GM19452 (cell line): ENCODE measurements around the gene RDH5.
"Not testable (repeated sequence)": the region's sequence is repeated elsewhere in the genome, so short reads cannot be mapped to it uniquely, and the experiment has no call there.

Experiments
- ATAC-seq: cut with Tn5 transposase; IDR thresholded peaks from one replicate; pipeline ENCODE4 v1.9.1; 2021; ENCODE audit not compliant: unreplicated experiment

Gene RDH5

GRCh38 chr12:55744340-55745030, 24.3 kb downstream of the RDH5 start:
- no peak for ATAC-seq

- ATAC-seq, result no peak
These were observed 25.4 kb downstream of the RDH5 start for GRCh38 chr12:55745361-55746173.

DNA sequence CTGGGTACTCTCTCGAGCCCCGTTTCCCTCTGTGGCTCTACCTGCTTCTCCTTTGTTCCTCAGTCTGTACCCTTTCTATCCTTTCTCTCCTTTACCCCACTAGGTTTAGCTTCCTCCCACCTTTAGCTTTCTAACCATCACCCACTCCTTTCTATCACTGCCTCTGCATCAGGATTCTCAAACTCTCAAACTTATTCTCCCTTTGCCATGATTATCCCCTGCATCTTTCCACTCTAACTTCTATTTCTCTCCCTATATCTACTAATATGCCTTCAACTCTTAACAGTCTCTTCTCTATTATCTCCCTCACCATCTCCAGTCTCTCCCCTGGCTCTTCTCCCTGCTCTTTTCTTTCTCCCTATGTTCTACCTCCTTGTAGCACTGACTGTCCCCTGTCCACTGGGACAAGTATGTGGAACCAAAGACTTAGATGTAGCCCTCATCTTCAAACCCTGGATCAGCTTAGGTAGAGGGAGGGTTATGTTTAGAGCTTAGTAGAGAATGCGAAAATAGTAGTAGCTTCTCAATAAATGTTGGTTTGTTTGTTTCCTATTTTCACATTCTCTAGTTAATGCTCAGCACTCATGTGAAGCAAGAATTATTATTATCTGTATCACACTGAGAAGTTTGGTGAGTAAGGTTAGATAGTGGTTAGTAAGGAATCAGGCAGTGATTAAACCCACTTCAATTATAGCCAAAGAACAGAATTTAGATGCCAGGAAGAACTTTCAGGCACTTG, 26.1 kb downstream of the RDH5 start:
- ATAC-seq, result no peak

- no peak for ATAC-seq
These were observed 26.7 kb downstream of the RDH5 start for GRCh38 chr12:55746913-55747231.

GRCh38 chr12:55748230-55748993, 28.2 kb downstream of the RDH5 start:
- ATAC-seq, result no peak

DNA sequence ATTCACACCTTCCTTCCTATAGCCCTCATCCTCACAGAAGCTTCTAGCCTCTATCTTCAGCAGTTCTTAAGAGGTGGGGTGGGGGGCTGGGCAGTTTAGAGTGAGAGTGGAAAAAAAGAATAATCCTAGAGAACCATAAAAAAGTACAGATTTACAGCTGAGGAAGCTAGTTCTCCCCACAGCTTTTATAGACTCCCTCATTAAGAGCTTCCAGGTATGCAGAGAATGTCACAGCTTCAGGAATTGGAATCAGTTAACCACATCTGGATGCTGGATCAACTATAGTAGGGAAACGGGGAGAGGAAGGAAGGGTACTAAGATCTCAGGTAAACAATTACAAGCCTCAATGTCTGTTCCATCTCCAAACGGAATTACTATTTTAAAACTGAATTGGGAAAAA, 35.1 kb downstream of the RDH5 start:
- ATAC-seq, result no peak

GRCh38 chr12:55757701-55758100, 37.5 kb downstream of the RDH5 start:
- no peak for ATAC-seq

DNA sequence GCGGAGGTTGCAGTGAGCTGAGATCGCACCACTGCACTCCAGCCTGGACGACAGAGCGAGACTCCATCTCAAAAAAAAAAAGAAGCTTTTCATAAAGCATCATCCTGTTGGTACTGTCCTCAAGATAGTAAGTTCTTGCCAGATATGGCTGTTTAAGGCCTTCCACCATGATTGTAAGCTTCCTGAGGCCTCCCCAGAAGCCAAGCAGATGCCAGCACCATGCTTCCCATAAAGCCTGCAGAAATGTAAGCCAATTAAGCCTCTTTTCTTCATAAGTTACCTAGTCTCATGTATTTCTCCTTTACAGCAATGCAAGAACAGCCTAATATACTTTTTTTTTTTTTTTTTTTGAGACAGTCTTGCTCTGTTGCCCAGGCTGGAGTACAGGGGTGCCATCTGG, 38.4 kb downstream of the RDH5 start:
- not testable (repeated sequence) for ATAC-seq

- ATAC-seq, result no peak
These were observed 40.5 kb downstream of the RDH5 start for GRCh38 chr12:55760663-55761062.

DNA sequence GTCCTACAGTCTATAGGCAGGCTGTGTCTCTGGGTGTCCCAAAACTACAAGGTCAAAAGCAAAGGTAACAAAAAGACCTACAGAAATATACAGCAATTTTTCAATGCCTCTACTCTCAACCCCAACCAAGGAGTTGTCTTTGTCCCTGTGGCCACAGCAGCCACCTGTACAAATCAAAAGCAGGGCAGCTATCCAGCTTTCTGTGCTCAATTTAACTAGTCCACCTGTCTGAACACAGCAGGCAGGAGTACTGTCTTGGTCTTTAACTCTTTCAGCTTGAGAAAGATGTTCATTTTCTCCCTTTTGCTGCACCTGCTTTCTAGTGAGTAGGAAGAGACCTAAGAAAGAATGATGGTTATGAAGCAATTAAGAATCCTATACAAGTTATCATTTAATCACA, 42.5 kb downstream of the RDH5 start:
- ATAC-seq, result no peak

DNA sequence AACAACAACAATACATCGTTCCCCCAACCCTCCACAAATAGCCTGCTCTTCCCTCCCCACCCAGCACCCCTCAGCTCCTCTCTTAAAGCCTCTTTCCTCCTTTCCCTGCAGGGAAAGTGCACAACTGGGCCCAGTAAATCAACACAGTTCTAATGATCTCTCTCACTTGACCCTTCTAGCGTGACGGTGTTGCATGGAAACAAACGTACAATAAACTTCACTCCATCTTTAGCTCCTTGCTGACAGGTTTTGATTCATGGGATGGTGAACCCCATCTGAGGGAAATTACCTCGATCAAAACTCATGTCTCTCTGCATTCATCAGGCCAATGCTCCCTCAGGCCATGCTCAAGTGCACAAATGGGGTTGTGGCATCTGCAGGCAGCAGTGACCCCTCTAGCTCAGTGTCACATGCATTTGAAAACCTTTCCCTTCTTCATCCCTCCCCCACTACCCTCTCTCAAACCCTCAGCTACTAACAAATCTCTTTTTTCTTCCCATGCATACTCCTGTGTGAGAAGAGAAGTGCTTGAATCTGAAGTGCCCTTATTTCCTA, 45.6 kb downstream of the RDH5 start:
- no peak for ATAC-seq

- no peak for ATAC-seq
These were observed 47.0 kb downstream of the RDH5 start for GRCh38 chr12:55767156-55767555.

- ATAC-seq, result no peak
These were observed 51.5 kb downstream of the RDH5 start for GRCh38 chr12:55771736-55772135.
